ENCODE measurements around the gene SMIM29.

Gene SMIM29

DNA sequence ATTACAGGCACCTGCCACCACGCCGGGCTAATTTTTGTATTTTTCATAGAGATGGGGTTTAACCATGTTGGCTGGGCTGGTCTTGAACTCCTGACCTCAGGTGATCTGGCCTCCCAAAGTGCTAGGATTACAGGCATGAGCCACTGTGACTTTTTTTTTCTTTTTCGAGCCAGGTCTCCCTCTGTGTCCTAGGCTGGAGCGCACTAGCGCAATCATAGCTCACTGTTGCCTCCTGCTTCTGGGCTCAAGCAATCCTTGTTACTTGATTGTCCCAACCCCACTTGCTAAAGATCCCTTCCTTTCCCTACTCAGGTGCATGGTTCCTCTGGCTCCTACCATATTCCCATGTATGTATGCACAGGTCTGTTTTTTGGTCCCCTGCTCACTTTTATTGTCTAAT, 27.4 kb upstream of the SMIM29 start:
- Histone ChIP-seq H3K4me3 (replicated peaks; ENCODE audit: insufficient read depth, low read length) (no peak overlapping the region), H3K27me3 (ENCODE audit: insufficient read depth, poor library complexity, severe bottlenecking) (no peaks in the 10 kb centered on the region), H3K27ac (replicated peaks) (no peak overlapping the region)
- TF ChIP-seq POLR2AphosphoS5 (IDR thresholded peaks at IDR 0.05; ENCODE audit: low read depth) (no peak), GABPA (IDR thresholded peaks at IDR 0.05; ENCODE audit: low read depth) (no peak), SPI1 (IDR thresholded peaks at IDR 0.05; ENCODE audit: borderline replicate concordance, low read depth) (no peak)
- TF ChIP-seq, protein P1, sequence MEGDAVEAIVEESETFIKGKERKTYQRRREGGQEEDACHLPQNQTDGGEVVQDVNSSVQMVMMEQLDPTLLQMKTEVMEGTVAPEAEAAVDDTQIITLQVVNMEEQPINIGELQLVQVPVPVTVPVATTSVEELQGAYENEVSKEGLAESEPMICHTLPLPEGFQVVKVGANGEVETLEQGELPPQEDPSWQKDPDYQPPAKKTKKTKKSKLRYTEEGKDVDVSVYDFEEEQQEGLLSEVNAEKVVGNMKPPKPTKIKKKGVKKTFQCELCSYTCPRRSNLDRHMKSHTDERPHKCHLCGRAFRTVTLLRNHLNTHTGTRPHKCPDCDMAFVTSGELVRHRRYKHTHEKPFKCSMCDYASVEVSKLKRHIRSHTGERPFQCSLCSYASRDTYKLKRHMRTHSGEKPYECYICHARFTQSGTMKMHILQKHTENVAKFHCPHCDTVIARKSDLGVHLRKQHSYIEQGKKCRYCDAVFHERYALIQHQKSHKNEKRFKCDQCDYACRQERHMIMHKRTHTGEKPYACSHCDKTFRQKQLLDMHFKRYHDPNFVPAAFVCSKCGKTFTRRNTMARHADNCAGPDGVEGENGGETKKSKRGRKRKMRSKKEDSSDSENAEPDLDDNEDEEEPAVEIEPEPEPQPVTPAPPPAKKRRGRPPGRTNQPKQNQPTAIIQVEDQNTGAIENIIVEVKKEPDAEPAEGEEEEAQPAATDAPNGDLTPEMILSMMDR (IDR thresholded peaks at IDR 0.05; ENCODE audit: insufficient read depth, low read length): no peak
- no peak for DNase-seq (ENCODE audit: low read depth in 1 of 2, low spot score in 1 of 2)

DNA sequence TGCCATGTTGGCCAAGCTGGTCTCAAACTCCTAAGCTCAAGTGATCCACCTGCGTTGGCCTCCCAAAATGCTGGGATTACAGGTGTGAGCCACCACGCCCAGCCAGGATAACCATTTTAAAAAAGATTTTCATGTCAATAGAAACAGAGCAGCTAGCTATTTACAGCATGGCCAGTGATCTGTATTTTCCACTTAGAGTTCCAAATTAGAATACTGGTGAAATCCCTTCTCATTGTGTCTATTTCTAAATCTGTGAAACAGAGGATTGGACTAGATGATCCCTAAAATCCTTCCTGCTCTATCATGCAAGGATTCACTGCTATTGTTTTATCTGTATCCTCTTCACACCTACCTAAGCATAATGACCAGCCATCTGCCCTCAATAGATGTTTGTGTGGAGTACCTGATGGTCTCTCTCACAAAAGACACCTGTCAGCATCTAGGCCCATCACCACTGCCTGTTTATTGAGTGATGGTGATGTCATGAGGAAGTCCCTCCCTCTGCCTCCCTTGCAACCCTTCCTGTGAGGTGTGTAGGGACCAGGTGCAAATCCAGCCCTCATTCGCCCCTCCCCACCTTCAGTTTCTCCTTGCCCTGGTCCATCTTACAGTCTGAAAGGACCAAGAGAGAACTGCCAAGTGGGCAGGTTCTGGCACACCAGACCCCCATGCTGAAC, 26.5 kb upstream of the SMIM29 start:
- H3K27ac ChIP-seq (replicated peaks): no peak overlapping the region
- no peak overlapping the region for H3K4me3 ChIP-seq (replicated peaks; ENCODE audit: insufficient read depth, low read length)
- no peak for DNase-seq (ENCODE audit: low read depth in 1 of 2, low spot score in 1 of 2)
- H3K27me3 ChIP-seq (ENCODE audit: insufficient read depth, poor library complexity, severe bottlenecking): no peaks in the 10 kb centered on the region
- 0 out of 2 replicates have a peak, but pooled peaks have one; percentile 27 for TF ChIP-seq SPI1 (IDR thresholded peaks at IDR 0.05; ENCODE audit: borderline replicate concordance, low read depth)
- no peak for TF ChIP-seq GABPA (IDR thresholded peaks at IDR 0.05; ENCODE audit: low read depth)
- TF ChIP-seq, protein P2, sequence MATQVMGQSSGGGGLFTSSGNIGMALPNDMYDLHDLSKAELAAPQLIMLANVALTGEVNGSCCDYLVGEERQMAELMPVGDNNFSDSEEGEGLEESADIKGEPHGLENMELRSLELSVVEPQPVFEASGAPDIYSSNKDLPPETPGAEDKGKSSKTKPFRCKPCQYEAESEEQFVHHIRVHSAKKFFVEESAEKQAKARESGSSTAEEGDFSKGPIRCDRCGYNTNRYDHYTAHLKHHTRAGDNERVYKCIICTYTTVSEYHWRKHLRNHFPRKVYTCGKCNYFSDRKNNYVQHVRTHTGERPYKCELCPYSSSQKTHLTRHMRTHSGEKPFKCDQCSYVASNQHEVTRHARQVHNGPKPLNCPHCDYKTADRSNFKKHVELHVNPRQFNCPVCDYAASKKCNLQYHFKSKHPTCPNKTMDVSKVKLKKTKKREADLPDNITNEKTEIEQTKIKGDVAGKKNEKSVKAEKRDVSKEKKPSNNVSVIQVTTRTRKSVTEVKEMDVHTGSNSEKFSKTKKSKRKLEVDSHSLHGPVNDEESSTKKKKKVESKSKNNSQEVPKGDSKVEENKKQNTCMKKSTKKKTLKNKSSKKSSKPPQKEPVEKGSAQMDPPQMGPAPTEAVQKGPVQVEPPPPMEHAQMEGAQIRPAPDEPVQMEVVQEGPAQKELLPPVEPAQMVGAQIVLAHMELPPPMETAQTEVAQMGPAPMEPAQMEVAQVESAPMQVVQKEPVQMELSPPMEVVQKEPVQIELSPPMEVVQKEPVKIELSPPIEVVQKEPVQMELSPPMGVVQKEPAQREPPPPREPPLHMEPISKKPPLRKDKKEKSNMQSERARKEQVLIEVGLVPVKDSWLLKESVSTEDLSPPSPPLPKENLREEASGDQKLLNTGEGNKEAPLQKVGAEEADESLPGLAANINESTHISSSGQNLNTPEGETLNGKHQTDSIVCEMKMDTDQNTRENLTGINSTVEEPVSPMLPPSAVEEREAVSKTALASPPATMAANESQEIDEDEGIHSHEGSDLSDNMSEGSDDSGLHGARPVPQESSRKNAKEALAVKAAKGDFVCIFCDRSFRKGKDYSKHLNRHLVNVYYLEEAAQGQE (IDR thresholded peaks at IDR 0.05; ENCODE audit: insufficient replicate concordance, low read depth): no peak
- no peak for TF ChIP-seq POLR2AphosphoS5 (IDR thresholded peaks at IDR 0.05; ENCODE audit: low read depth)

DNA sequence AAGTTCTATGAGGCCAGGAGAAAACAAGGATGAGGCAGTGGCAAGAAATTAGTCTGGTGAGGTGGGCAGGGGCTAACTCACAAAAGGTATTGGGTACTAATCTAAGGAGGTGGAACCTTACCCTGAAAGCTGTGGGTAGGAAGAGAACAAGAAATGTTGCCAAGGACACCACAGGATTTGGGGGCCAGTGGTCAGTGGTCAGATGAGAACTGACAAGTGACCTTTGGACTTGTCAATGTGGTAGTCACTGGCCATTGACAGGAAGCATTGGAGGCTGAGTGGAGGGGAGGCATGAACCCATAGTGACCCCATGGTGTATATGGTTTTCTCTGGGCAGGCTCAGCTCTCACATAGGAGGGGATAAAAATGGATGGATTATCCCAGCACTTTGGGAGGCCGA, 25.3 kb upstream of the SMIM29 start:
- Histone ChIP-seq H3K4me3 (replicated peaks; ENCODE audit: insufficient read depth, low read length) (no peak overlapping the region), H3K27ac (replicated peaks) (peak overlapping the region; percentile 48; the same call in 1 of the 2 replicates), H3K27me3 (ENCODE audit: insufficient read depth, poor library complexity, severe bottlenecking) (no peaks in the 10 kb centered on the region)
- TF ChIP-seq, protein P1 (IDR thresholded peaks at IDR 0.05; ENCODE audit: insufficient read depth, low read length): no peak
- TF ChIP-seq, protein P2 (IDR thresholded peaks at IDR 0.05; ENCODE audit: insufficient replicate concordance, low read depth): no peak
- TF ChIP-seq SPI1 (IDR thresholded peaks at IDR 0.05; ENCODE audit: borderline replicate concordance, low read depth) (no peak), POLR2AphosphoS5 (IDR thresholded peaks at IDR 0.05; ENCODE audit: low read depth) (no peak), GABPA (IDR thresholded peaks at IDR 0.05; ENCODE audit: low read depth) (no peak)
- no peak for DNase-seq (ENCODE audit: low read depth in 1 of 2, low spot score in 1 of 2)

DNA sequence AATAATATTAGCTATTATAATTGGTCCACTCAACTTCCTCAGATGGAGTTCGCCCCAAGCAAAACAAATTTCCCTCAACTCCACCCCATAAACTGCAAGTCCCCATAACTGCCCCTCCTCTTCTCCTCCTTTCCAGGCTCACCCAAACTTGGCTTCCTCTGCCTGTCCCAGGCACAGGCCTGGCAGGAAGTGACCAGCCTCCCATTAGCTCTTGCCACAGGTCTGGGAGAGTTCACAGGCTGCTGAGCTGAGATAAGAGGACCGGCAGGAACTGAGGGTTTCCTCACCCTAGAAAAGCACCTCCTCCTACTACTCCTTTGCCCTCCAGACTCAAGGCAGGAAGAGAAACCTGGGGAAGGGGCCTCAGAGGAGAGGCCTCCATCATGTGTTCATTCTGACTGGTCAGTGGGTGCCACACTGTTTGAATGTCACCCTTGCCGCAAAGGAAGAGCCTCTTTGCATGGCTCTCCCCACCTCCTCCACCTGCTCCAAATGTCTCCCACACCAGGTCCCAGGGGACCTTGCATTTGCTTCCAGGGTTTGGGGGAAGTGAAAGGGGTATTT, 24.5 kb upstream of the SMIM29 start:
- no peaks in the 10 kb centered on the region for H3K27me3 ChIP-seq (ENCODE audit: insufficient read depth, poor library complexity, severe bottlenecking)
- H3K27ac ChIP-seq (replicated peaks): peak overlapping the region; percentile 48
- TF ChIP-seq GABPA (IDR thresholded peaks at IDR 0.05; ENCODE audit: low read depth) (no peak), POLR2AphosphoS5 (IDR thresholded peaks at IDR 0.05; ENCODE audit: low read depth) (peak; percentile 80), SPI1 (IDR thresholded peaks at IDR 0.05; ENCODE audit: borderline replicate concordance, low read depth) (peak; percentile 55; the same call in 1 of the 2 replicates)
- TF ChIP-seq, protein P1 (IDR thresholded peaks at IDR 0.05; ENCODE audit: insufficient read depth, low read length): no peak
- TF ChIP-seq, protein P2 (IDR thresholded peaks at IDR 0.05; ENCODE audit: insufficient replicate concordance, low read depth): no peak
- peak; percentile 65 to 93 for DNase-seq (ENCODE audit: low read depth in 1 of 2, low spot score in 1 of 2)
- H3K4me3 ChIP-seq (replicated peaks; ENCODE audit: insufficient read depth, low read length): no peak overlapping the region

Data from HL-60 (cell line).